H1 (cell line): ENCODE results near the gene ADGRG7. TPM values are rescaled to one million over a fixed set of nuclear protein-coding genes. Genes with fewer than 3 reads are reported as not detected.

Source experiments
- CREB1 ChIP-seq: IDR thresholded peaks from 2 replicates; pipeline ENCODE4 v1.6.1; 2012; ENCODE audit warnings: inconsistent platforms
- CTBP2 ChIP-seq: IDR thresholded peaks from 2 replicates; pipeline ENCODE4 v1.7.0; 2011; ENCODE audit warnings: borderline replicate concordance, mild to moderate bottlenecking, moderate library complexity, mixed read lengths, low read length; ENCODE audit not compliant: insufficient read depth, insufficient read length
- EP300 ChIP-seq, 2 experiments: IDR thresholded peaks; 1 replicate in 1 of 2; 2 replicates in 1 of 2; pipeline ENCODE4 v1.6.1; 2011 to 2012; ENCODE audit warnings: low read depth in 2 of 2, low read length in 2 of 2, mild to moderate bottlenecking in 2 of 2, borderline replicate concordance in 1 of 2, inconsistent platforms in 1 of 2, moderate library complexity in 1 of 2
- SP4 ChIP-seq: IDR thresholded peaks from 2 replicates; pipeline ENCODE4 v1.6.1; 2012; ENCODE audit warnings: low read length, inconsistent platforms
- TCF12 ChIP-seq: IDR thresholded peaks from 2 replicates; pipeline ENCODE4 v1.6.1; 2011; ENCODE audit warnings: low read depth, mild to moderate bottlenecking, low read length
- polyA plus RNA-seq, 7 experiments: library from polyadenylated mRNA; depleted of rRNA in 3 of 7; stranded (reverse) in 5 of 7; unstranded in 2 of 7; fragments of >200 nt in 5 of 7; fragments of 200-250 nt in 2 of 7; gene quantifications; 1 replicate in 5 of 7; 2 replicates in 1 of 7; 4 replicates in 1 of 7; pipeline versions ENCODE4 v1.2.1 to v1.2.3, GENCODE V29; 2011 to 2013; ENCODE audit warnings: missing spikeins in 2 of 7, mixed read lengths in 2 of 7
- total RNA-seq: library from RNA; stranded (reverse); fragmentation: NEBNext Ultra II Directional; extraction: Animal tissue kit (Norgen Biotek cat#: 25700); gene quantifications from 2 replicates; pipeline ENCODE4 v1.2.1, GENCODE V29; 2021

Gene ADGRG7
- total and polyA plus RNA-seq, 2 of the 8 experiments (the other 6 are each of a cell fraction or from before 2014, with no cell fraction given), result not detected

DNA sequence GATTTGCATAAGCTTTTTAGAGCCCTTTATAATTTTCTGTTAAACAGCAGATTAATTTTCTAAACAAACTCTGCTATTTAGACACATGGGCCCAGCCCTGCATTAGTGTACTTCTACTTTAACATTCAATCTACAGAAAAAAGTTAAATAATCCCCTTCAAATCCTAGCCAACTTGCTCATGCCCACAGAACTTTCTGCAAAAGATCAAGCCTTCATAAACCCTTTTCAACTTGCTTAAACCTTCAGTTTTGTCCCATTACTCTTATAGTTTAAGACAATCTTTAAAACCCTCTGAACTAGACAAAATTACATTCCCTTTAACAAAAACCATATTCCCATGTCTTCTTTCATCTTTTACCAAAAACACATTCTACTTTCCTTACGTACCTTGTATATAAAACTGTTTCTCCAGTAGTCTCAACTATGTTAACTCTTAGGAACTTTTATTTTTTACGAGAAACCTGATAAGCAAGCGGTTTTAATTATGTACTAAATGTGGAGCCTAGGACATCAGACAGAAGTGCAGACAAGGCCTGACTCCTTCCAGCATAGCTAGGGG is 25.2 kb upstream of the ADGRG7 start (continued):
- TF ChIP-seq EP300 (IDR thresholded peaks at IDR 0.05; ENCODE audit: borderline replicate concordance in 1 of 2, low read depth in 2 of 2, low read length in 2 of 2) (no peak), CTBP2 (no peak), TCF12 (no peak), CREB1 (no peak), SP4 (no peak)
